Body of pancreas (tissue), 4 donors: Measurements from ENCODE around the gene KRT80. TPM values are rescaled to one million over a fixed set of nuclear protein-coding genes. Genes with fewer than 3 reads are reported as not detected.
A peak's percentile ranks its signal among the peaks of the same experiment; 100 is the strongest.

Experiments used
- ATAC-seq: fragments of 150-250 bp; one replicate; pipeline ENCODE4 v1.9.1; 2016
- DNase-seq, 4 donors: peaks; one replicate each; pipeline ENCODE4 v3.0.0-alpha.2; 2019
- H3K27ac ChIP-seq, 4 donors: fragments of 200-600 bp; sonication (generic); 1 replicate in 3 of 4; 2 replicates in 1 of 4; pipeline versions ENCODE4 v1.5.1 to v1.6.1; 2016 to 2019; ENCODE audit warnings: mild to moderate bottlenecking in 1 of 4, mixed read lengths in 1 of 4, moderate library complexity in 1 of 4
- H3K27me3 ChIP-seq, 2 donors: fragments of 200-600 bp; sonication (generic); one replicate each; pipeline ENCODE4 v1.6.0; 2016; ENCODE audit warnings: mild to moderate bottlenecking in 1 of 2
- H3K36me3 ChIP-seq, 2 donors: fragments of 200-600 bp; sonication (generic); replicated peaks in 1 of 2; 2 replicates each; pipeline ENCODE4 v1.5.1; 2016; ENCODE audit warnings: low read depth in 2 of 2; ENCODE audit not compliant: insufficient read depth in 1 of 2
- H3K4me1 ChIP-seq: fragments of 200-600 bp; sonication (generic); one replicate; pipeline ENCODE4 v1.6.0; 2016
- H3K4me3 ChIP-seq, 2 donors: fragments of 200-600 bp; sonication (generic); 1 replicate in 1 of 2; 2 replicates in 1 of 2; pipeline ENCODE4 v1.5.1; 2016 to 2019
- H3K9me3 ChIP-seq, 3 donors: fragments of 200-600 bp; sonication (generic); 1 replicate in 2 of 3; 2 replicates in 1 of 3; pipeline ENCODE4 v1.5.1; 2016
- CTCF ChIP-seq, 7 experiments: fragments of 450-650 bp in 4 of 7; fragments of 200-600 bp in 3 of 7; sonication (generic) in 3 of 7; IDR thresholded peaks; one replicate each; pipeline ENCODE4 v1.5.1; 2016 to 2019; ENCODE audit warnings: antibody characterized with exemption in 7 of 7
- POLR2A ChIP-seq, 3 donors: fragments of 450-650 bp; IDR thresholded peaks; one replicate each; pipeline ENCODE4 v1.6.1; 2016; ENCODE audit warnings: antibody characterized with exemption in 3 of 3, mild to moderate bottlenecking in 2 of 3
- WGBS, 2 donors: methylation state at CpG; one replicate each; pipeline ENCODE4 v1.1.5; 2017; 5-methylcytosine and 5-hydroxymethylcytosine counted together
- intact Hi-C: fragments of 100-400 bp; cut with DNase I; formaldehyde crosslinking; loops from one replicate; pipeline ENCODE4 v1.15.1; 2023
- total RNA-seq, 2 donors: library from RNA; depleted of rRNA; stranded (reverse); fragments of >200 nt; gene quantifications; one replicate each; pipeline ENCODE4 v1.1.0, GENCODE V29; 2016

The KRT80 gene
- total RNA-seq, 2 donors from 2014 or later = 10.2 to 11.9 TPM

GRCh38 chr12:52126605-52127578 is 64.9 kb downstream of the KRT80 start:
- peak; percentile 31 for ATAC-seq
- intact Hi-C loops = no loop called here

DNA sequence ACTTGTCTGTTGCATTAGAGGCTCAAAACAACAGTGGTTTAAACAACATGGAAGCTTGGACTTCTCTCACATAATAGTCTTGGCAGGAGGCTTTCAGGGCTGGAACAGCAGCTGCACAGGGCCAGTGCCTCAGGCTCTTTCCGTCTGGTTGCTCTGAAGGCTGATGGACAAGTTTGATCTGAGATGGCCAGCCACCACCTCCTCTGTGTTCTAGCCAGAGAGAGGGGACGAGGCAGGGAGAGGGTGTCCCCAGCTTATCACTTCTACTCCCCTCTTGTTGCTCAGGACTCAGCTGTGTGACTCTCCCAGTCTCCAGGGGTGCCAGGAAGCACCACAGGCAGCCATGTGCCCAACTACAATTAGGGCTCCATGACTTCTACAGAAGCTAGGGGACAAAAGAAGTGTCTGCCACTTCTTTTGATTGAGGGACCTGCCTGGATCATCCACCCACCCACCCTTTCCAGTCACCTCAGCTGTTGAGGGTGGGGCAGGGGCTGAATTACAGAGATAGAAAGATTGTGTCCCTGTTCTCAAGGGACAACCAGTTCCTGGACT is 65.7 kb downstream of the KRT80 start:
- H3K36me3 ChIP-seq = no peaks in the 10 kb centered on the region
- H3K4me3 ChIP-seq = no peak overlapping the region
- peak overlapping the region in 2 of 4 donors; percentile 12 to 14 for H3K27ac ChIP-seq
- 63 to 77% methylated on average over 2 of the region's 2 CpGs for WGBS, 2 donors
- H3K4me1 ChIP-seq = peaks cover 7% of the 10 kb centered on the region
- no peak for TF ChIP-seq CTCF (IDR thresholded peaks at IDR 0.05)
- no peak for TF ChIP-seq POLR2A (IDR thresholded peaks at IDR 0.05)
- DNase-seq (no peak), ATAC-seq (no peak)
- intact Hi-C loops = no loop called here
- H3K27me3 ChIP-seq = no peaks in the 10 kb centered on the region
- H3K9me3 ChIP-seq = no peaks in the 10 kb centered on the region

More at GRCh38 chr12:52126605-52127578, 64.9 kb downstream of the KRT80 start:
- Histone ChIP-seq H3K9me3 (no peaks in the 10 kb centered on the region), H3K27me3 (no peaks in the 10 kb centered on the region), H3K36me3 (no peaks in the 10 kb centered on the region), H3K27ac (peak overlapping the region in 2 of 4 donors; percentile 12 to 14), H3K4me1 (no peaks in the 10 kb centered on the region), H3K4me3 (no peak overlapping the region)
- TF ChIP-seq POLR2A (IDR thresholded peaks at IDR 0.05) (no peak), CTCF (IDR thresholded peaks at IDR 0.05) (no peak)
- DNase-seq = no peak
- WGBS, 2 donors = 50 to 69% methylated on average over 21 of the region's 21 CpGs

DNA sequence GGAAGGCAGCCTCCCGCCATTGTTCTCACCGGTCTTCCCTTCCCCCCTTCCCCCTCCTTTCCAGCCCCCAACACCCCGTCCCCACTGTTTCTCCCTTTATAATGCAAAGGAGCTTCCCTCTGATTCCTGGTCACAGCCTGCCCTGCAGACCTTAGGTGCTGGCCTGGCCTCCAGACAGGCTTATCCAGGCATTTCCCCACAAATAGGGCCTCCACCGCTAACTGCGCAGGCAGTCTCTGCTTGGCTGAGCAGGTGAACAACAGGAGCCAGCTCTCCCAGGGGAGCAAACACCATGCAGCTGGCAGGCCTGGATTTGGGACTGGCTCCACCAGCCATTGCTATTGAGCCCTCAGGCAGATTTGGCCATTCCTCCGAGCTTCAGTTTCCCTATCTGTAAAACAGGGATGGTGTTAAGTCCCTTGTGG is 66.3 kb downstream of the KRT80 start:
- peaks cover 10% of the 10 kb centered on the region for H3K4me1 ChIP-seq
- H3K36me3 ChIP-seq = no peaks in the 10 kb centered on the region
- TF ChIP-seq CTCF (IDR thresholded peaks at IDR 0.05) (no peak), POLR2A (IDR thresholded peaks at IDR 0.05) (no peak)
- ATAC-seq (no peak), DNase-seq (no peak)
- H3K27ac ChIP-seq = peak overlapping the region in 1 of 4 donors; percentile 14
- H3K27me3 ChIP-seq = no peaks in the 10 kb centered on the region
- H3K4me3 ChIP-seq = no peak overlapping the region
- H3K9me3 ChIP-seq = no peaks in the 10 kb centered on the region
- intact Hi-C loops = no loop called here
- 77 to 79% methylated on average over 6 of the region's 6 CpGs for WGBS, 2 donors

DNA sequence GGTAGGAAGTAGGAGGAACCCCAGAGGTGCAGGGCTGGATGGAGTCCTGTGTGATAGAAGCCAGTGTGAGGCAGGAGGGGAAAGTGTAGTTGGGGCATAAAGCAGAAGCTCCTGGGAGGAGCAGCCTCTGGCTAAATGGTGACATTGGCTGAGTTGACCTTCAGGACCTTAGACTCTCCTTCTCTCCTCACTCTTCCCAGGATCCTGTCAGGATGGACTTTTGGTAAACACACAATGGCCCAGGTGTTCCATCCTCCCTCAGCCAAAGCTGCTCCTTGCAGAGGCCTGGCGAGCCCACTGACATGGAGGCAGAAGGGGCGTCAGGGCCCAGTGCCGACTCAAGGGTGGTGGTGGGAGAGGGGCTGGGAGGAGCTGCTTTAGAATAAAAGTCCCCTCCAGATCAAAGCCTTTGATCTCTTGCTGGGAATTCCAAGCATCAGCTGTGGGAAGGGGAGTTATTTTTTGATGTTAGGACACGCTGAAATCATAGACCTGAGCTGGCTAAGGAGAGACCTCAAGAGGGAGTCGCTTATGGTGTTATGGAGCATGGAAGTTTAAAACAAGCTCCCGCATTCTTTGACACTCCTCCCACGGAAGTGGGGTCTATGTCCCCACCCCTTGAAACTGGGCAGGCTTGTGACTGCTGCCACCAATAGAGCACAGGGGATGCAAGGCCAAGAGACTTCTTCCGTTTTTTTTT is 68.2 kb downstream of the KRT80 start:
- Histone ChIP-seq H3K27me3 (no peaks in the 10 kb centered on the region), H3K4me3 (no peak overlapping the region), H3K9me3 (no peaks in the 10 kb centered on the region), H3K27ac (no peak overlapping the region), H3K36me3 (no peaks in the 10 kb centered on the region), H3K4me1 (peaks cover 19% of the 10 kb centered on the region)
- no peak for TF ChIP-seq POLR2A (IDR thresholded peaks at IDR 0.05)
- no peak for TF ChIP-seq CTCF (IDR thresholded peaks at IDR 0.05)
- intact Hi-C loops = loop anchor here (5.0 kb wide), 1 partner anchor 41 kb away; no protein-coding TSS in a partner anchor
- WGBS, 2 donors = 52 to 66% methylated on average over 8 of the region's 8 CpGs
- DNase-seq (no peak), ATAC-seq (no peak)
